Globus pallidus (tissue), 1 donor: ENCODE results near the gene COA3.
"Not testable (repeated sequence)": the region's sequence is repeated elsewhere in the genome, so short reads cannot be mapped to it uniquely, and the experiment has no call there.

ENCODE experiments used
- DNase-seq: peaks from one replicate; pipeline ENCODE4 v3.0.0-alpha.2; 2015; ENCODE audit warnings: low spot score

Gene COA3

DNA sequence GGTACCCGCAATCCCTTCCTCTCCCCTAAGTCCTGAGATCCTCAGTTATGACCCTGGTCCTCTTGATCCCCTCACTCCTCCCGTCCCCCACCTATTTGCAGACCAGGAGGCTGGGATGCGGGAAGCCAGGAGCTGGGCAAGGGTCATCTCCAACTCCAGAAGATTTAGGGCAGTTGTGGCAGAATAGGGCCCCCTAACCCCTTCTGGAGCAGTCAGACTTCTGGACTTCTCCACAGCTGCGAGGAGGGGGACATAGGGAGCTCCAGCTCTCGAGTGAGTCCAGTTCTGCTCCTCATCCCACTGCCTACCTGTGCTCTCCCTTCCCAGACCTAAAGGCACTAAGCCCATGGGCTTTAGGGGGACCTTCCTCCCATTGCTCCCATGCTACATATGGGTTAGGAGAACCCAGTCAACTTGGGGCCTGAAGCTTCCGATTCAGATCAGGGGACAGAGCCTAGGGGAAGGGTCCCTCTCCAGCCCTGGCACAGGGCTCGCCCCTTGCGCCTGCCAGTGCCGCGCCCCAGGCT lies 16.8 kb downstream of the COA3 start:
- no peak for DNase-seq

DNA sequence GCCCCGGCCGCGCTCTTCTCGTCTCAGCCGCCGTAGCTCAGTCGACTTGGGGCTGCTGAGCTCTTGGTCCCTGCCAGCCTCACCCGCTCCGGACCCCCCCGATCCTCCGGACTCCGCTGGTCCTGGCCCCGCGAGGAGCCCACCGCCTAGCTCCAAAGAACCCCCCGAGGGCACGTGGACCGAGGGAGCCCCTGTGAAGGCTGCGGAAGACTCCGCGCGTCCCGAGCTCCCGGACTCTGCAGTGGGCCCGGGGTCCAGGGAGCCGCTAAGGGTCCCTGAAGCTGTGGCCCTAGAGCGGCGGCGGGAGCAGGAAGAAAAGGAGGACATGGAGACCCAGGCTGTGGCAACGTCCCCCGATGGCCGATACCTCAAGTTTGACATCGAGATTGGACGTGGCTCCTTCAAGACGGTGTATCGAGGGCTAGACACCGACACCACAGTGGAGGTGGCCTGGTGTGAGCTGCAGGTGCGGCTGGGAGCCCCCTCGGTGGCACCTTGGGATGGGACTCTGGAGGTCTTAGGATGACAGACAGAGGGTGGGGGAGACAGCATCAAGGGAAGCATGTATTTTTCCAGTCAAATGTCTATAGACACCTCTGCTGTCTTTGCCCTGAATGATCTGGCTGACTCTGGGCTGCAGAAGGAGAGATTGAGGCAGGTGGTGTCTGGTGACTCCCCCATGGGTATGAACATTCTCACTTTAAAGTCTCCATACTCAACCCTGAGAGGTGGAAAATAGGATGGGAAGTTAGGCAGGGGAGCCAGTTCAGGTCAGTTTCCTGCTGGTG lies 17.5 kb downstream of the COA3 start:
- no peak for DNase-seq

GRCh38 chr17:42779936-42780850 lies 18.3 kb downstream of the COA3 start, which contains the start of gene WNK4:
Gene WNK4, plus strand, starts transcription at chr17:42780610. Its CDS starts 89 bp downstream, at chr17:42780699.
- no peak for DNase-seq

GRCh38 chr17:42779304-42779935 lies 19.1 kb downstream of the COA3 start:
- no peak for DNase-seq

DNA sequence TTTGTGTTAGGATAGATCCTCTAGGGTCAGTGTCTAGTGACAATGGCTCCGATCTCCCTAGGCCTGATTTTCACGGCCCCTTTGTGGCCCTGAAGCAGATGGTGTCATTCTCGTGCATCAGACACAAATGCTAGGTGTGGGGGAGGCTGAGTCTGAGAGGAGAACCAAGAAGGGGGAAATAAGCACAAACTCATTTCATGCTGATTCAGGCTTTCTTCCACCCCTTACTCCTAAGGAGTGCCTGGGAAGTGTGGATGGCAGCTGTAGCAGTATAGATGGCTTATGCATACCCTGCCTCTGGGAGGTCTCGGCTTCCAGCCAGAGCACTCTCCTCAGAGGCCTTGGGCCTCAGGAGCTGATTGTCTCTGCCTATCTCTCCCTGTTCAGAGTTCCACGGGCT lies 19.9 kb downstream of the COA3 start:
- DNase-seq: no peak

DNA sequence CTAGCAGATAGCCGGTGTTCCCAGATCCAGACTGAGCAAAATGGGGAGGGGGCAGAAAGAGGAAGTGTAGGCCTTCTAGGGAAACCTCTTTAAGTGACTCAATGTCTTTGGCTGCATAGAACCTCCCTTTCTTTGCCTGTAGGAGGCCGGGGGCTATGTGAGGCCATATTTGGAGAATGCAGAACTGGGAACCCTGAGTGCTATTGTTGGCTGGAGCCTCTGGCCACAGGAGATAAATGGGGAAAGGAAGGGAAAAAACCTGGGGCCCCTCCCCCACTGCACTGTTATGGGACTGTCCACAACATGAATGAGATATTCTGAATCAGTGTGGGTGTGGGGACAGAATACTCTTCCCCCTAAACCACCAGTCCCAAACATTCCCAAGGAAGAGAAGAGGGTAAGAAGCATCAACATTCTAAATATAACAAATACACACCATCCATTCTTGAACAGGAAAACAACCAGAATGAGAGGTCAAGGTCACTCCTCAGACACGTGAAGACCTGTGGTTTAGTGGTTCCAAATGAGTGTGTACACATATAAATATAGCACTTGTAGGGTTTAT lies 22.9 kb downstream of the COA3 start:
- no peak for DNase-seq

DNA sequence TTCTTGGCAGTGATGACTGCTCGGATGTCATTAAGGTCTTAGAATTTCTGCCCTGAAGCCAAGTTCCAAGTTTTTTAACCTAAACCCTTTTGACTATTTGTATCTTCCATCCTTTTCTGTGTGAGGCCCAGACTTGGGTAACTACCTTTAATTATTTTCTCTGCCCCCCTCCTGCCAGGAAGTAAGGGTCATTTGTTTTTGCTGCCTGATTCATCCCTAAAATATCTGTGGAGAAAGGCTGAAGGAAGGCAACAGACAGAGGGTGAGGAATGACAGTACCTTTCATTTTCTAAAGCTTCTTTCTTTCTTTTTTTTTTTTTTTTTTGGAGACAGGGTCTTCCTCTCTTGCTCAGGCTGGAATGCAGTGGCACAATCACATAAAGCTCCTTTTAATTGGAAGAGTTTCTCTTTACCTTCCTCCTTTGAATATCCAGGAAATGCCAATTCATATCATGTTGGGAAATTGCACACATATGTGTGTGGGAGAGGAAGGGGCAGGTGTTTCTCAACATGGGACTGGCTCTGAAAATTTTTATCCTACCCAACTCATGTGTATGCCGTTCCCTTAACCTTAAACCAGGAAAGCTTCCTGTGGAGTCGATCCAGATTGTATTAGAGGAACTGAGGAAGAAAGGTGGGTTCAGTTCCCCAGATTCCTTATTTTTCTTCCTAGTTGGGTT lies 24.3 kb downstream of the COA3 start:
- DNase-seq: no peak

DNA sequence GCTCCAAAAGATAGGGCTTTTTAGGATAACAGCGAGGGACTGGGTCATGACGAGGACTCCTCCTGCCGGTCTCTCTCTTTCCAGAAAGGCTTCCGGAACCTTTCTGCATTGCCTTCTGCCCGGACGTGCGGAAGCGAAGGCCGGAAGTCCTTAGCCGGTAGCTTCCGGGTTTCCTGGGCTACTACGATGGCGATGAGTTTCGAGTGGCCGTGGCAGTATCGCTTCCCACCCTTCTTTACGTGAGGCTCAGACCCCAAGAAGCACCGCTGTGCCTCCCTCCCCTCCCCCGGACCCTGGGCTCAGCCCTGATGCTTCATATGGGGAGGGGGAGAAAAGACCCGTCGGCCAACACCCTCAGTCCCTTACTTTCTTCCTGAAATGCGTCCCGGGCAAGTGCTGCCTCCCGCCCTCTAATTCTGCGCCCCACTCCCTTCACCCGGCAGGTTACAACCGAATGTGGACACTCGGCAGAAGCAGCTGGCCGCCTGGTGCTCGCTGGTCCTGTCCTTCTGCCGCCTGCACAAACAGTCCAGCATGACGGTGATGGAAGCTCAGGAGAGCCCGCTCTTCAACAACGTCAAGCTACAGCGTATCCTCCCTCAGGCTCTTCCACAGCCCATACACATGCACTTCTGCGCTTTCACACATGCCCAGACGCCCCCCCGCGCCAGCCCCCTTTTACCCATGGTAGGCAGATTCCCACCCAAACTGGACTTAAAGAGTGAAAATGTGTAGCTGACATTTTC lies 25.0 kb downstream of the COA3 start, which contains the start of gene VPS25:
VPS25 (plus strand) TSS at position 160 of the 746 bp plus-strand sequence; CDS start at position 187, 27 bp downstream.
- DNase-seq: peak; percentile 83

GRCh38 chr17:42772945-42773289 lies 25.6 kb downstream of the COA3 start:
- DNase-seq: no peak

DNA sequence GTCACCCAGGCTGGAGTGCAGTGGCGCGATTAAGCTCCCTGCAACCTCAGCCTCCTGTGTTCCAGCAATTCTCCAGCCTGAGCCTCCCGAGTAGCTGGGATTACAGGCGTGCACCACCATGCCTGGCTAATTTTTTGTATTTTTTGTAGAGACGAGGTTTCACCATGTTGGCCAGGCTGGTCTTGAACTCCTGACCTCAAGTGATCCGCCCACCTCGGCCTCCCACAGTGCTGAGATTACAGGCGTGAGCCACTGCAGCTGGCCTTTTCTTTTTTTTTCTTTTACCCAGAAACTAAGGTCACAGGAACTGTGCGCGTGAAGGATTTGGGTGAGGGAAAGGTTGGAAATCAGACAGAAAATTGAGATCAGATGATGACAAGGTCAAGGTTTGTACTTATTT lies 28.5 kb downstream of the COA3 start:
- not testable (repeated sequence) for DNase-seq

DNA sequence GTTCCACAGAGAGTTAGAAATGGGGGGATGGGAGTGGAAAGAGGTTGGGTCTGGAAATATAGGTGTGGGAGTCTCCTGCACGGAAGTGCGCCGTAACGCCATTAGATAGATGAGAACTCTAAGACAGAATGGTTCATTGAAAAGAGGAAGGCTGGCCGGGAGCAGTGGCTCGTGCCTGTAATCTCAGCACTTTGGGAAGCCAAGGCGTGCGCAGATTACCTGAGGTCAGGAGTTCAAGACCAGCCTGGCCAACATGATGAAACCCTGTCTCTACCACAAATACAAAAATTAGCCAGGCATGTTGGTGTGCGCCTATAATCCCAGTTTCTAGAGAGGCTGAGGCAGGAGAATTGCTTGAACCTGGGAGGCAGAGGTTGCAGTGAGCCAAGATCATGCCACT lies 30.5 kb downstream of the COA3 start:
- not testable (repeated sequence) for DNase-seq

DNA sequence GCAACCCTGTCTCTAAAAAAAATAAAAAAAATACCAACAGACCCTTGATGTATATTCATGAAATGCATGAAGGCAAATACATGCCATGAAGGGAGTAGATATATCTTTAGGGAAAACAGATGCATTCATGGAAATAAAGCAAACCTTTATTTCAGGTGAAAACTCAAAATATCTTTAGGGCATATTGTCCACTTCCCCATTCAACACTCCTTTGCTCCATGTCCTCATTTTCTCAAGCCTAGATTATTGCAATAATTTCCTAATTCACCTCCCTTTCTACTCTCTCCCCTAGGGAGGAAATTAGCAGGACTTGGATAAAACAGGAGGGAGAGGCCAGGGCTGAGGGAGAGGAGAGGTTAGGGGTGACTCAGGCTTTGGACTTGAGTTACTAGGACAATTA lies 31.0 kb downstream of the COA3 start:
- DNase-seq: no peak

GRCh38 chr17:42766124-42766523 lies 32.4 kb downstream of the COA3 start:
- no peak for DNase-seq

DNA sequence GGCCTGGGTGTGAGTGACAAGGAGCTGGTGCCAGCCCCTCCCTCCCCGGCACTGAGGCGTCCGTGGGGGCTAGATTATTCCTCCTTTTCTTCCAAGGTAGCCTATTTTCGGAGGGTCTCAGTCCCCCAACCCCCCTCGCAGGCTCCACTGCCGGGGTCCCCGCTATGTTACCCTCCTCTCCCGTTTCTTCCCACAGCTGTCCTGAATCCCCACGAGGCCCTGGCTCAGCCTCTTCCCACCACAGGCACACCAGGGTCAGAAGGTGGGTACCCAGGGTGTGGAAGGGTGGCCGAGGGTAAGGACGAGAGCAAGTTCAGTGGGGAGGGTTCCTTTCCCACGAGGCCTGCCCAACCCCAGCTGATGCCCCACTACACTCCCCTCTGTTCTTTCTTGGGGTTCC lies 36.9 kb downstream of the COA3 start:
- no peak for DNase-seq

DNA sequence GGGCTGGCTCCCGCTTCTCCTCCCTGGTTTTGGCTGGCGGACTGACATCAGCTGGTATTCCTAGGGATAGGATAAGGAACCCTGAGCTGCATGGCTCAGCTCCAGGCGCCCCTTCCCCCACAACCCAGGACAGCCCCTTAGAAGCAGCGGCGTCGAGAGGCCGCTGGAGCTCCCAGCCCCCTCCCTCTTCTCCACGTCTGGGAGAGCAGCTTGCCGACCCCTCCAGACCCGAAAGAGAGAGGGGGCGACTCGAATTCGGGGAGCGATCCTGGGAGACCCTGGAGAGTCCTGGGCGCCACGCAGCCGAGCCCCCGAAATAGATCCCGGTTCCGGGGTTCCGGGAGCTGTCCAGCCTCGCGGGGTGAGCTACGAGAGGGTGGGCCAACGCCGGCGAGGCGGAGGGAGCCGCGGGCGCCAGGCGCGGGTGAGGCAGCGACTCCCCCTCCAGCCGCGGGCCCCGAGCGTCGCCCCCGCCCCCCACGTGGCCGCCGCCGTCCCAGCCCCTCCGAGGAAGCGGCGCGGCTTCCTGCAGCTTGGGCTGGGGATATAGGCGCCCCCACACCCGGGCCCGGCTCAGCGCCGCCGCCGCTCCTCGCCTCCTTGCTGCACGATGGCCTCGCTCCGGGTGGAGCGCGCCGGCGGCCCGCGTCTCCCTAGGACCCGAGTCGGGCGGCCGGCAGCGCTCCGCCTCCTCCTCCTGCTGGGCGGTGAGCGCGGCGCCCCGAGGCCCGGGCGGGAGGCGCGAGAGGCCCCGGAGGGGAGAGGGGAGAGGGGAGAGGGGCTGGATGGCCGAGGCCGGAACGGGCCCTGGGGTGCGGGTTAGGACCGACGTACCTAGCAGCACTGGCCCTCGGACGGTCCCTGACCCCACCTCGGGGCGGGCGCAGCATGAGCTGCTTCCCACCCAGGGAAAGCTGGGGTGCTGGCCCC lies 37.6 kb downstream of the COA3 start, which contains the start of gene RAMP2:
RAMP2 (plus strand) TSS at position 576 of the 930 bp plus-strand sequence; CDS start at position 611, 35 bp downstream.
- DNase-seq: no peak

- DNase-seq: no peak
These were observed 38.4 kb downstream of the COA3 start for GRCh38 chr17:42759982-42760651.

DNA sequence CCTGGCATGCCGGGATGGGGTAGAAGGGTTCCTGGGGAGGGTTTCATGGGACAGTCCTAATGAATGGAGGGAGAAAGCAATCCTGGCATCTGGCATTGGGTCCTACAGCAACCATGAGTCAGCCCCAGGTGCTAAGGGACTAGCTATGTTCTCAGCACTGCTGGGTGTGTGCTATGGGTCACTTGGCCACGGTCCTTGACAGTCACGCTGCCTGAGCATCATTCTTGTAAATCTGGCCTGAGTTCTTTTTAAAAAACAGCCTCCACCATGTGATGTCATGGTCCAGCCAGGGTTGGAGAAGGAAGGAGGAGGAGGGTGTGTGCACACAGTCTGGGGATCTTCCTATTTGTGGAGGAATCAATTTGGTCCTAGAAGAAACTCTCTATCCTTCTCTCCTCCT lies 43.7 kb downstream of the COA3 start:
- no peak for DNase-seq

DNA sequence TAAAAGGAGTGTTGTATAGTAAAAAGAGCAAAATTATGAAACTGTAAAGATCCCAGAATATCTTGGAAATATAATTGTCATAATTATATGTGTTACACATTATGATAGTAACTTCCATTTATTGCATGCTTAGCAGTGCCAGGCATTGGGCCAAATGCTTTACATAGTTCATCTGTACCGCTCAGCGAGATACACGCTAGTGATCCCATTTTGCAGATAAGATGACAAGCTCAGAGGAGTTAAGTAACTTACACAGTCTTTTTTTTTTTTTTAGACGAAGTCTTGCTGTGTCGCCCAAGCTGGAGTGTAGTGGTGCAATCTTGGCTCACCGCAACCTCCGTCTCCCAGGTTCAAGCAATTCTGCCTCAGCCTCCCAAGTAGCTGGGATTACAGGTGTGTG lies 46.9 kb downstream of the COA3 start:
- DNase-seq: no peak
